A549 (cell line): ENCODE results near the gene BUD31.

ENCODE experiments used
- CEBPB ChIP-seq, 2 experiments: fragments of >200 bp in 1 of 2; sonication (Bioruptor Twin) in 1 of 2; formaldehyde crosslinking in 1 of 2; IDR thresholded peaks; 2 replicates each; pipeline ENCODE4 v1.6.1; 2012 to 2016
- CTCF ChIP-seq: fragments of >200 bp; sonication (Bioruptor Twin); formaldehyde crosslinking; IDR thresholded peaks from 3 replicates; pipeline ENCODE4 v1.5.1; 2016
- ESRRA ChIP-seq: fragments of 150-350 bp; IDR thresholded peaks from 2 replicates; pipeline ENCODE4 v1.6.1; 2014; ENCODE audit warnings: mild to moderate bottlenecking, low read length, borderline replicate concordance
- HOXA7 ChIP-seq: fragments of 250-450 bp; sonication (Bioruptor Pico); IDR thresholded peaks from 2 replicates; pipeline ENCODE4 v1.5.0; 2020; ENCODE audit warnings: mild to moderate bottlenecking, moderate library complexity
- MAX ChIP-seq: IDR thresholded peaks from 2 replicates; pipeline ENCODE4 v1.6.1; 2012
- POLR2A ChIP-seq: IDR thresholded peaks from 2 replicates; pipeline ENCODE4 v1.6.1; 2012; ENCODE audit warnings: mild to moderate bottlenecking, low read length
- REST ChIP-seq: fragments of 200-600 bp; sonication (generic); IDR thresholded peaks from 2 replicates; pipeline ENCODE4 v1.6.1; 2016; ENCODE audit warnings: antibody characterized with exemption, mild to moderate bottlenecking, moderate library complexity
- SMC3 ChIP-seq: fragments of >200 bp; sonication (Bioruptor Twin); formaldehyde crosslinking; IDR thresholded peaks from 3 replicates; pipeline ENCODE4 v1.6.1; 2018; ENCODE audit warnings: inconsistent platforms
- SREBF2 ChIP-seq: fragments of 450-650 bp; IDR thresholded peaks from 2 replicates; pipeline ENCODE4 v1.6.1; 2014; ENCODE audit warnings: mild to moderate bottlenecking, moderate library complexity

GRCh38 chr7:99409192-99409572 is 413 bp downstream of the BUD31 start:
- no peak for TF ChIP-seq CTCF
- TF ChIP-seq MAX: no peak
- no peak for TF ChIP-seq HOXA7 (CRISPR knock-in tag)
- TF ChIP-seq CEBPB (IDR thresholded peaks at IDR 0.05): no peak
- no peak for TF ChIP-seq SMC3
- no peak for TF ChIP-seq POLR2A
- no peak for TF ChIP-seq ESRRA
- TF ChIP-seq SREBF2: no peak
- no peak for TF ChIP-seq REST
